Hepatocyte (in vitro differentiated cells): ENCODE data around the gene EHBP1L1. TPM values are rescaled to one million over a fixed set of nuclear protein-coding genes. Genes with fewer than 3 reads are reported as not detected.

Experiments
- DNase-seq: peaks from one replicate; pipeline ENCODE4 v3.0.0-alpha.2; 2016; ENCODE audit warnings: low spot score
- H2AFZ ChIP-seq: fragments of 200-600 bp; sonication (generic); 2 replicates; pipeline ENCODE4 v1.6.0; 2016; ENCODE audit warnings: antibody characterized with exemption, mild to moderate bottlenecking
- H3K27ac ChIP-seq: fragments of 200-600 bp; sonication (generic); 2 replicates; pipeline ENCODE4 v1.5.1; 2016; ENCODE audit warnings: mild to moderate bottlenecking
- H3K27me3 ChIP-seq: fragments of 200-600 bp; sonication (generic); 2 replicates; pipeline ENCODE4 v1.6.1; 2016
- H3K36me3 ChIP-seq: fragments of 200-600 bp; sonication (generic); replicated peaks from 2 replicates; pipeline ENCODE4 v1.5.1; 2016; ENCODE audit warnings: low read depth; ENCODE audit not compliant: insufficient read depth
- H3K4me1 ChIP-seq: fragments of 200-600 bp; sonication (generic); 2 replicates; pipeline ENCODE4 v1.5.1; 2016; ENCODE audit warnings: mild to moderate bottlenecking, moderate library complexity; ENCODE audit not compliant: insufficient read depth
- H3K4me2 ChIP-seq: fragments of 200-600 bp; sonication (generic); 2 replicates; pipeline ENCODE4 v1.6.0; 2016
- H3K4me3 ChIP-seq: fragments of 200-600 bp; sonication (generic); 2 replicates; pipeline ENCODE4 v1.5.1; 2016; ENCODE audit warnings: mild to moderate bottlenecking
- H3K79me2 ChIP-seq: fragments of 200-600 bp; sonication (generic); 2 replicates; pipeline ENCODE4 v1.6.0; 2017; ENCODE audit warnings: mild to moderate bottlenecking
- H3K9me2 ChIP-seq: fragments of 200-600 bp; sonication (generic); replicated peaks from 2 replicates; pipeline ENCODE4 v1.6.0; 2017; ENCODE audit warnings: mild to moderate bottlenecking; ENCODE audit not compliant: insufficient read depth
- H3K9me3 ChIP-seq: fragments of 200-600 bp; sonication (generic); 2 replicates; pipeline ENCODE4 v1.5.1; 2016; ENCODE audit warnings: low read depth, mild to moderate bottlenecking
- H4K20me1 ChIP-seq: fragments of 200-600 bp; sonication (generic); 2 replicates; pipeline ENCODE4 v1.6.0; 2016; ENCODE audit warnings: mild to moderate bottlenecking; ENCODE audit not compliant: insufficient read depth, poor library complexity, severe bottlenecking
- CTCF ChIP-seq: fragments of 200-600 bp; sonication (generic); IDR thresholded peaks from 2 replicates; pipeline ENCODE4 v1.5.1; 2016; ENCODE audit warnings: antibody characterized with exemption, mild to moderate bottlenecking; ENCODE audit not compliant: poor library complexity
- EZH2 ChIP-seq: fragments of 200-600 bp; sonication (generic); IDR thresholded peaks from 2 replicates; pipeline ENCODE4 v1.6.1; 2016; ENCODE audit warnings: antibody characterized with exemption, mild to moderate bottlenecking, borderline replicate concordance
- EZH2phosphoT487 ChIP-seq: fragments of 200-600 bp; sonication (generic); IDR thresholded peaks from one replicate; pipeline ENCODE4 v1.6.1; 2018; ENCODE audit warnings: antibody characterized with exemption, mild to moderate bottlenecking, low read depth, moderate library complexity; ENCODE audit not compliant: unreplicated experiment, severe bottlenecking
- WGBS: methylation state at CpG from one replicate; pipeline ENCODE4 v1.1.6; 2016; ENCODE audit warnings: low lambda C conversion rate; ENCODE audit errors: missing lambda C conversion rate; 5-methylcytosine and 5-hydroxymethylcytosine counted together
- polyA plus RNA-seq: library from polyadenylated mRNA; unstranded; fragments of >200 nt; fragmentation: Nextera tagmentation; extraction: Ambion mirVana; gene quantifications from 2 replicates; pipeline ENCODE4 v1.2.1, GENCODE V29; 2016
- total RNA-seq: library from RNA; depleted of rRNA; stranded (reverse); fragments of >200 nt; gene quantifications from 2 replicates; pipeline ENCODE4 v1.2.3, GENCODE V29; 2014

The EHBP1L1 gene
- total and polyA plus RNA-seq, 2 experiments from 2014 or later = 12.5 to 20.9 TPM

- Histone ChIP-seq H4K20me1 (peaks cover 13% of the 10 kb centered on the region), H3K4me1 (peaks cover 40% of the 10 kb centered on the region), H3K4me2 (no peak overlapping the region), H3K4me3 (no peak overlapping the region), H3K36me3 (no peaks in the 10 kb centered on the region), H3K27ac (no peak overlapping the region), H3K9me2 (no peaks in the 10 kb centered on the region), H3K27me3 (peaks cover 4% of the 10 kb centered on the region), H3K9me3 (no peaks in the 10 kb centered on the region), H2AFZ (no peak overlapping the region), H3K79me2 (peaks cover 9% of the 10 kb centered on the region)
- WGBS = 91% methylated on average over 7 of the region's 7 CpGs
- no peak for DNase-seq
- TF ChIP-seq EZH2 (no peak), CTCF (no peak), EZH2phosphoT487 (no peak)
Observed at GRCh38 chr11:65578134-65578533, 2.3 kb downstream of the EHBP1L1 start.

GRCh38 chr11:65578667-65579066 lies 2.8 kb downstream of the EHBP1L1 start:
- H3K27me3 ChIP-seq = peaks cover 8% of the 10 kb centered on the region
- peaks cover 34% of the 10 kb centered on the region for H3K4me1 ChIP-seq
- 78% methylated on average over 3 of the region's 3 CpGs for WGBS

GRCh38 chr11:65579291-65579690 lies 3.4 kb downstream of the EHBP1L1 start:
- Histone ChIP-seq H3K9me3 (no peaks in the 10 kb centered on the region), H3K4me1 (peaks cover 31% of the 10 kb centered on the region), H3K36me3 (no peaks in the 10 kb centered on the region), H3K79me2 (peaks cover 3% of the 10 kb centered on the region), H3K9me2 (no peaks in the 10 kb centered on the region), H2AFZ (no peak overlapping the region), H4K20me1 (peaks cover 5% of the 10 kb centered on the region), H3K4me3 (no peak overlapping the region), H3K4me2 (no peak overlapping the region), H3K27me3 (peaks cover 14% of the 10 kb centered on the region), H3K27ac (no peak overlapping the region)
- no peak for DNase-seq
- TF ChIP-seq CTCF (no peak), EZH2 (no peak), EZH2phosphoT487 (no peak)
- WGBS = 95% methylated on average over 4 of the region's 4 CpGs

More at GRCh38 chr11:65578667-65579066, 2.8 kb downstream of the EHBP1L1 start:
- H3K4me2 ChIP-seq = no peak overlapping the region
- H3K4me3 ChIP-seq = no peak overlapping the region
- no peak for TF ChIP-seq CTCF
- TF ChIP-seq EZH2 = no peak
- no peak for TF ChIP-seq EZH2phosphoT487
- no peak overlapping the region for H3K27ac ChIP-seq
- DNase-seq = no peak
- peaks cover 4% of the 10 kb centered on the region for H3K79me2 ChIP-seq
- no peak overlapping the region for H2AFZ ChIP-seq
- no peaks in the 10 kb centered on the region for H3K9me2 ChIP-seq
- no peaks in the 10 kb centered on the region for H3K9me3 ChIP-seq
- H4K20me1 ChIP-seq = peaks cover 8% of the 10 kb centered on the region
- no peaks in the 10 kb centered on the region for H3K36me3 ChIP-seq
